GM23338 (cell line): ENCODE results near the gene PRRX1.

ENCODE experiments used
- CTCF ChIP-seq, 2 experiments: fragments of 200-600 bp in 1 of 2; sonication (generic) in 1 of 2; conservative IDR thresholded peaks; 2 replicates each; pipeline versions ENCODE4 v1.5.1 to v1.6.1; 2016 to 2017; ENCODE audit warnings: antibody characterized with exemption in 2 of 2, low read depth in 2 of 2, mild to moderate bottlenecking in 2 of 2, moderate library complexity in 1 of 2
- EZH2phosphoT487 ChIP-seq: fragments of 200-600 bp; sonication (generic); IDR thresholded peaks from one replicate; pipeline ENCODE4 v1.8.1; 2018; ENCODE audit warnings: antibody characterized with exemption; ENCODE audit not compliant: unreplicated experiment
- REST ChIP-seq: IDR thresholded peaks from one replicate; pipeline ENCODE4 v1.6.1; 2018; ENCODE audit warnings: antibody characterized with exemption; ENCODE audit not compliant: unreplicated experiment

GRCh38 chr1:170657275-170657853 is 6.6 kb upstream of the PRRX1 start:
- TF ChIP-seq CTCF (conservative IDR thresholded peaks at IDR 0.05; ENCODE audit: low read depth in 2 of 2), result no peak
- TF ChIP-seq REST, result no peak
- no peak for TF ChIP-seq EZH2phosphoT487
